ENCODE data around the gene CTH.

The CTH gene

GRCh38 chr1:70426154-70427131, 15.4 kb downstream of the CTH start:
- in situ Hi-C loops (cut with MboI; ENCODE audit: low pct_unique_long_range_greater_than_20kb, low sequenced_read_pairs, unreplicated experiment) = no loop called here
- no peak for TF ChIP-seq CTCF (IDR thresholded peaks at IDR 0.05; ENCODE audit: extremely low read depth, insufficient read depth, missing control alignments)
- DNase-seq (ENCODE audit: low spot score) = no peak

GRCh38 chr1:70427976-70428375, 16.9 kb downstream of the CTH start:
- in situ Hi-C loops (cut with MboI; ENCODE audit: low pct_unique_long_range_greater_than_20kb, low sequenced_read_pairs, unreplicated experiment) = no loop called here
- TF ChIP-seq CTCF (IDR thresholded peaks at IDR 0.05; ENCODE audit: extremely low read depth, insufficient read depth, missing control alignments) = no peak
- DNase-seq (ENCODE audit: low spot score) = no peak

GRCh38 chr1:70429219-70429618, 18.2 kb downstream of the CTH start:
- in situ Hi-C loops (cut with MboI; ENCODE audit: low pct_unique_long_range_greater_than_20kb, low sequenced_read_pairs, unreplicated experiment) = no loop called here
- TF ChIP-seq CTCF (IDR thresholded peaks at IDR 0.05; ENCODE audit: extremely low read depth, insufficient read depth, missing control alignments) = no peak
- no peak for DNase-seq (ENCODE audit: low spot score)

GRCh38 chr1:70429757-70430156, 18.7 kb downstream of the CTH start:
- DNase-seq (ENCODE audit: low spot score) = no peak
- TF ChIP-seq CTCF (IDR thresholded peaks at IDR 0.05; ENCODE audit: extremely low read depth, insufficient read depth, missing control alignments) = no peak
- in situ Hi-C loops (cut with MboI; ENCODE audit: low pct_unique_long_range_greater_than_20kb, low sequenced_read_pairs, unreplicated experiment) = no loop called here

GRCh38 chr1:70431317-70431716, 20.2 kb downstream of the CTH start:
- no peak for DNase-seq (ENCODE audit: low spot score)
- TF ChIP-seq CTCF (IDR thresholded peaks at IDR 0.05; ENCODE audit: extremely low read depth, insufficient read depth, missing control alignments) = no peak
- in situ Hi-C loops (cut with MboI; ENCODE audit: low pct_unique_long_range_greater_than_20kb, low sequenced_read_pairs, unreplicated experiment) = no loop called here

DNA sequence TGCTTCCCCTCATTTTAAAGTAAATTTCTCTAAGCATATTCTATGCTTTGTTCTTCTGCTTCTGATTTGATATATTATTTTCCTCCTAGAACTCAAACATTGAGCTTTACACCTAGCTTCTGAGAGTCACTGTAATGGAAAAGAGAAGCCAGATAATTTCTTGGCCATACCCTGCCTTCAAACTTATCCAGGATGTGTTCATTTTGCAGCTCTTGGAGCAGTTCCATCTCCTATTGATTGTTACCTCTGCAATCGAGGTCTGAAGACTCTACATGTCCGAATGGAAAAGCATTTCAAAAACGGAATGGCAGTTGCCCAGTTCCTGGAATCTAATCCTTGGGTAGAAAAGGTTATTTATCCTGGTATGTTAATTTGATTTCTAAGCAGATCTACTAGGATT, 20.8 kb downstream of the CTH start:
- no peak for TF ChIP-seq CTCF (IDR thresholded peaks at IDR 0.05; ENCODE audit: extremely low read depth, insufficient read depth, missing control alignments)
- no peak for DNase-seq (ENCODE audit: low spot score)
- in situ Hi-C loops (cut with MboI; ENCODE audit: low pct_unique_long_range_greater_than_20kb, low sequenced_read_pairs, unreplicated experiment) = no loop called here
